GM12878 (cell line): ENCODE data around the gene PTPN2. TPM values are rescaled to one million over a fixed set of nuclear protein-coding genes. Genes with fewer than 3 reads are reported as not detected.

Source experiments
- ATF7 ChIP-seq: fragments of 450-650 bp; IDR thresholded peaks from 2 replicates; pipeline ENCODE4 v1.6.1; 2016; ENCODE audit warnings: low read depth, mild to moderate bottlenecking
- CHD1 ChIP-seq: IDR thresholded peaks from 2 replicates; pipeline ENCODE4 v1.6.1; 2012; ENCODE audit warnings: low read depth, low read length, improper control_type of control experiment
- EED ChIP-seq: sonication (generic); IDR thresholded peaks from 2 replicates; pipeline ENCODE4 v1.6.1; 2016; ENCODE audit warnings: antibody characterized with exemption, low read depth
- ELK1 ChIP-seq: IDR thresholded peaks from 2 replicates; pipeline ENCODE4 v1.6.1; 2012; ENCODE audit warnings: low read depth, low read length, improper control_type of control experiment
- ETV6 ChIP-seq, 2 experiments: fragments of 450-650 bp in 1 of 2; IDR thresholded peaks in 1 of 2; conservative IDR thresholded peaks in 1 of 2; 2 replicates each; pipeline ENCODE4 v1.6.1; 2014; ENCODE audit warnings: antibody characterized with exemption in 1 of 2, borderline replicate concordance in 1 of 2, low read depth in 1 of 2, mild to moderate bottlenecking in 1 of 2, moderate library complexity in 1 of 2
- FOXK2 ChIP-seq: fragments of 450-650 bp; IDR thresholded peaks from 2 replicates; pipeline ENCODE4 v1.6.1; 2017; ENCODE audit warnings: mild to moderate bottlenecking, moderate library complexity
- FOXM1 ChIP-seq: IDR thresholded peaks from 2 replicates; pipeline ENCODE4 v1.6.1; 2012; ENCODE audit warnings: low read depth, mild to moderate bottlenecking, inconsistent platforms, low read length, moderate library complexity
- IRF4 ChIP-seq: IDR thresholded peaks from 2 replicates; pipeline ENCODE4 v1.6.1; 2011; ENCODE audit warnings: low read depth, low read length
- KAT2A ChIP-seq: conservative IDR thresholded peaks from 2 replicates; pipeline ENCODE4 v1.6.1; 2011; ENCODE audit warnings: low read depth, low read length; ENCODE audit not compliant: control insufficient read depth
- KLF5 ChIP-seq: fragments of 450-650 bp; IDR thresholded peaks from 2 replicates; pipeline ENCODE4 v1.6.1; 2014; ENCODE audit warnings: mild to moderate bottlenecking; ENCODE audit not compliant: partially characterized antibody
- NBN ChIP-seq: fragments of 450-650 bp; IDR thresholded peaks from 2 replicates; pipeline ENCODE4 v1.6.1; 2016
- NR2C2 ChIP-seq: IDR thresholded peaks from 2 replicates; pipeline ENCODE4 v1.6.1; 2011; ENCODE audit warnings: borderline replicate concordance, low read depth; ENCODE audit not compliant: control insufficient read depth, insufficient read length
- PAX8 ChIP-seq: fragments of 450-650 bp; IDR thresholded peaks from 2 replicates; pipeline ENCODE4 v1.6.1; 2017; ENCODE audit warnings: mild to moderate bottlenecking, moderate library complexity
- POU2F2 ChIP-seq: IDR thresholded peaks from 3 replicates; pipeline ENCODE4 v1.6.1; 2011; ENCODE audit warnings: low read depth, mild to moderate bottlenecking, low read length, borderline replicate concordance
- RB1 ChIP-seq: fragments of 450-650 bp; formaldehyde crosslinking; IDR thresholded peaks from 2 replicates; pipeline ENCODE4 v1.6.1; 2017; ENCODE audit warnings: mild to moderate bottlenecking, borderline replicate concordance
- RBBP5 ChIP-seq: fragments of 200-600 bp; sonication (generic); conservative IDR thresholded peaks from 2 replicates; pipeline ENCODE4 v1.6.1; 2016
- RCOR1 ChIP-seq: conservative IDR thresholded peaks from 2 replicates; pipeline ENCODE4 v1.6.1; 2012; ENCODE audit warnings: low read depth, low read length, improper control_type of control experiment
- RFX5 ChIP-seq: IDR thresholded peaks from 2 replicates; pipeline ENCODE4 v1.6.1; 2011; ENCODE audit warnings: low read depth, low read length, improper control_type of control experiment
- SMARCA5 ChIP-seq: fragments of 450-650 bp; IDR thresholded peaks from 2 replicates; pipeline ENCODE4 v1.6.1; 2017; ENCODE audit warnings: mild to moderate bottlenecking
- TAF1 ChIP-seq: IDR thresholded peaks from 2 replicates; pipeline ENCODE4 v1.6.1; 2011; ENCODE audit warnings: mild to moderate bottlenecking, low read depth, low read length, borderline replicate concordance
- USF1 ChIP-seq: IDR thresholded peaks from 2 replicates; pipeline ENCODE4 v1.6.1; 2011; ENCODE audit warnings: borderline replicate concordance, low read depth, mild to moderate bottlenecking, moderate library complexity, mixed read lengths, low read length; ENCODE audit not compliant: insufficient read depth; ENCODE audit errors: extremely low read length
- ZBTB40 ChIP-seq: fragments of 450-650 bp; IDR thresholded peaks from 2 replicates; pipeline ENCODE4 v1.6.1; 2016; ENCODE audit warnings: mild to moderate bottlenecking, moderate library complexity, borderline replicate concordance
- ZNF207 ChIP-seq: fragments of 450-650 bp; IDR thresholded peaks from 2 replicates; pipeline ENCODE4 v1.6.1; 2014; ENCODE audit warnings: antibody characterized with exemption, mild to moderate bottlenecking, borderline replicate concordance
- polyA plus RNA-seq, 11 experiments: library from polyadenylated mRNA; depleted of rRNA in 4 of 11; unstranded in 6 of 11; stranded (reverse) in 5 of 11; fragments of >200 nt; fragmentation: Nextera tagmentation in 4 of 11; fragmentation: Illumina TruSeq in 1 of 11; extraction: Ambion mirVana in 4 of 11; extraction: Trizol in 1 of 11; gene quantifications; 1 replicate in 1 of 11; 2 replicates in 10 of 11; pipeline versions ENCODE4 v1.2.1 to v1.2.3, GENCODE V29; 2011 to 2016; ENCODE audit warnings: inconsistent platforms in 2 of 11, missing spikeins in 2 of 11, low read depth in 1 of 11
- total RNA-seq, 4 experiments: library from RNA; depleted of rRNA in 3 of 4; stranded (reverse); fragments of >200 nt in 3 of 4; fragmentation: Illumina TruSeq in 1 of 4; extraction: Trizol in 1 of 4; gene quantifications; 2 replicates each; pipeline versions ENCODE4 v1.2.1 to v1.2.3, GENCODE V29; 2013 to 2021
- TF ChIP-seq, protein P1 (sequence below): IDR thresholded peaks from 2 replicates; pipeline ENCODE4 v1.6.1; 2011; ENCODE audit warnings: mild to moderate bottlenecking, low read depth, low read length, moderate library complexity; ENCODE audit not compliant: insufficient replicate concordance

The PTPN2 gene
- total and polyA plus RNA-seq, 10 of the 15 experiments (the other 5 are each of a cell fraction or from before 2014, with no cell fraction given): 46.5 to 86.7 (median 64.6) TPM

- TF ChIP-seq ETV6 (conservative IDR thresholded peaks at IDR 0.05 in 1 of 2, IDR thresholded peaks at IDR 0.05 in 1 of 2; ENCODE audit: borderline replicate concordance in 1 of 2, low read depth in 1 of 2): peak in 1 of 2 experiments; percentile 81; a peak in 2 of 4 replicates
- peak; percentile 87 for TF ChIP-seq IRF4
- 0 out of 2 replicates have a peak, but pooled peaks have one; percentile 7 for TF ChIP-seq CHD1
- TF ChIP-seq EED: 0 out of 2 replicates have a peak, but pooled peaks have one; percentile 34
- 0 out of 2 replicates have a peak, but pooled peaks have one; percentile 4 for TF ChIP-seq RB1
- TF ChIP-seq NR2C2: no peak
- no peak for TF ChIP-seq ZBTB40
- peak; percentile 62 for TF ChIP-seq KLF5
- 0 out of 2 replicates have a peak, but pooled peaks have one; percentile 47 for TF ChIP-seq RBBP5
- TF ChIP-seq ELK1: no peak
- TF ChIP-seq ATF7: peak; percentile 90
- peak; percentile 18; the same call in 1 of the 2 replicates for TF ChIP-seq SMARCA5
- peak; percentile 69; the same call in 1 of the 2 replicates for TF ChIP-seq FOXM1
- TF ChIP-seq, protein P1, sequence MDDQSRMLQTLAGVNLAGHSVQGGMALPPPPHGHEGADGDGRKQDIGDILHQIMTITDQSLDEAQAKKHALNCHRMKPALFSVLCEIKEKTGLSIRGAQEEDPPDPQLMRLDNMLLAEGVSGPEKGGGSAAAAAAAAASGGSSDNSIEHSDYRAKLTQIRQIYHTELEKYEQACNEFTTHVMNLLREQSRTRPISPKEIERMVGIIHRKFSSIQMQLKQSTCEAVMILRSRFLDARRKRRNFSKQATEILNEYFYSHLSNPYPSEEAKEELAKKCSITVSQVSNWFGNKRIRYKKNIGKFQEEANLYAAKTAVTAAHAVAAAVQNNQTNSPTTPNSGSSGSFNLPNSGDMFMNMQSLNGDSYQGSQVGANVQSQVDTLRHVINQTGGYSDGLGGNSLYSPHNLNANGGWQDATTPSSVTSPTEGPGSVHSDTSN: peak; percentile 43
- no peak for TF ChIP-seq FOXK2
- no peak for TF ChIP-seq RCOR1
- no peak for TF ChIP-seq TAF1
- TF ChIP-seq POU2F2: no peak; the same call in 2 of the 3 replicates
- TF ChIP-seq KAT2A: no peak
- no peak for TF ChIP-seq PAX8
- TF ChIP-seq USF1: no peak
- TF ChIP-seq NBN: peak; percentile 86; the same call in 1 of the 2 replicates
- TF ChIP-seq ZNF207: no peak
- no peak for TF ChIP-seq RFX5
- TF ChIP-seq, all 136 proteins: peak for 53
Measured at GRCh38 chr18:12839526-12840196, 44.4 kb downstream of the PTPN2 start (continued).
